ENCODE measurements around the gene PLEKHF1.

The PLEKHF1 gene

DNA sequence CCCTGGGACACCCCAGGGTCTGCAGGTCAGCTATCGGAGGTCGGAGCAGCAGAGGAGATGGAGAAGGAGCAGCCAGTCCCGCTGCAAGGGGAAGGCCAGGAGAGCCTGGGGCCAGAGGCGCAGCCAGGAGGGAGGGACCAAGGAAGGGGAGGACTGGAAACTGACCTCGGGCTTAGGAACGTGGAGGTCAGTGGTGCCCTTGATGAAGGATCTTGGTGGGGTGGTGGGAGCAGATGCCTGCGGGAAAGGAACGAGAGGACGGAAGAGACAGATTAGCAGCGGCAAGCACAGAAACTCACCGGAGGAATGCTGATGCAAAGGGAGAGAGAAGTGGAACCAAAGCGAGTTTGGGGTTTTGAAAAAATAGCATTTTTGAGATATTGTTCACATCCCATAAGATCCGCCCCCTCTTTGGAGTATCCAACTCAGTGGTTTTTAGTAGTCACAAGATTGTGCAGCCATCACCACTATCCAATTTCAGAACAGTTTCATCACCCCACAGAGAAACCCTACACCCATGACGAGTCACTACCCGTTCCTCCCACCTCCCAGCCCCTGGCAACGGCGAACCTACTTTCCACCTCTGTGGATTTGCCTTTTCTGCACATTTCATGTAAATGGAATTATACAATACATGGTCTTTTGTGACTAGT is 22.1 kb downstream of the PLEKHF1 start:
- no peak for TF ChIP-seq CTCF (IDR thresholded peaks at IDR 0.05; ENCODE audit: unreplicated experiment in 3 of 3)
- Mint-ChIP-seq H3K27ac (peak overlapping the region in 2 of 3 experiments; percentile 10 to 55), H3K4me1 (peaks cover 21% of the 10 kb centered on the region), H3K36me3 (ENCODE audit: low read depth) (peaks cover 5% of the 10 kb centered on the region), H3K9me3 (peaks cover 4% of the 10 kb centered on the region), H3K27me3 (ENCODE audit: low read depth) (peaks cover 9% of the 10 kb centered on the region), H3K4me3 (no peak overlapping the region)

GRCh38 chr19:29687897-29688728 is 22.9 kb downstream of the PLEKHF1 start:
- H3K9me3 Mint-ChIP-seq = peaks cover 4% of the 10 kb centered on the region

GRCh38 chr19:29690842-29691241 is 25.6 kb downstream of the PLEKHF1 start:
- Mint-ChIP-seq H3K27me3 (ENCODE audit: low read depth) (peaks cover 3% of the 10 kb centered on the region), H3K27ac (no peak overlapping the region), H3K4me1 (peaks cover 15% of the 10 kb centered on the region), H3K4me3 (no peak overlapping the region), H3K9me3 (peaks cover 4% of the 10 kb centered on the region), H3K36me3 (ENCODE audit: low read depth) (peaks cover 5% of the 10 kb centered on the region)
- peak in 2 of 3 experiments; percentile 16 to 28 for TF ChIP-seq CTCF (IDR thresholded peaks at IDR 0.05; ENCODE audit: unreplicated experiment in 3 of 3)

More at GRCh38 chr19:29687897-29688728, 22.9 kb downstream of the PLEKHF1 start:
- no peak for TF ChIP-seq CTCF (IDR thresholded peaks at IDR 0.05; ENCODE audit: unreplicated experiment in 3 of 3)
- H3K27me3 Mint-ChIP-seq (ENCODE audit: low read depth) = peaks cover 4% of the 10 kb centered on the region
- peaks cover 21% of the 10 kb centered on the region for H3K4me1 Mint-ChIP-seq
- peak overlapping the region in 2 of 3 experiments; percentile 10 to 55 for H3K27ac Mint-ChIP-seq
- H3K4me3 Mint-ChIP-seq = no peak overlapping the region
- peaks cover 5% of the 10 kb centered on the region for H3K36me3 Mint-ChIP-seq (ENCODE audit: low read depth)

DNA sequence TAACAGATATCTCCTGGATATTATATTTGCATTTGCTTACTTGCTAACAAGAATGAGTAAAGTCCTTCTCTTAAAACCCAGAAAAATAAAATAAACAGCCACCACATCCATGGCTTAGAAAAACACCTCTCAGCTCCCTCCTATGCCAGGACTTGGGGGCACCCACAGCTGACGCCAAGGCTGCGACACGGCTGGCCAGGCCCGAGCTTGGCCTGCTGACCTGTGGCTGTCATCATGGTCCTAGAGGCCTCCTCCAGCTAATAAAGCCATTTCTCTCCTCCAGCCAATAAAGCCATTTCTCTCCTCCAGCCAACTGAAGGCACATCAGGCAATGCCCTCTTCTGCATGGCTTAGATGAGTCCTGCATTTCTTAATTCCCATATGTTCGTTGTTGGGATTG is 28.9 kb downstream of the PLEKHF1 start:
- Mint-ChIP-seq H3K4me1 (no peaks in the 10 kb centered on the region), H3K9me3 (peaks cover 4% of the 10 kb centered on the region), H3K36me3 (ENCODE audit: low read depth) (peaks cover 5% of the 10 kb centered on the region), H3K4me3 (no peak overlapping the region), H3K27ac (no peak overlapping the region), H3K27me3 (ENCODE audit: low read depth) (no peaks in the 10 kb centered on the region)
- TF ChIP-seq CTCF (IDR thresholded peaks at IDR 0.05; ENCODE audit: unreplicated experiment in 3 of 3) = no peak

GRCh38 chr19:29694669-29695627 is 29.7 kb downstream of the PLEKHF1 start:
- H3K27ac Mint-ChIP-seq = no peak overlapping the region
- no peaks in the 10 kb centered on the region for H3K4me1 Mint-ChIP-seq
- no peaks in the 10 kb centered on the region for H3K36me3 Mint-ChIP-seq (ENCODE audit: low read depth)
- H3K4me3 Mint-ChIP-seq = no peak overlapping the region
- no peaks in the 10 kb centered on the region for H3K9me3 Mint-ChIP-seq
- no peaks in the 10 kb centered on the region for H3K27me3 Mint-ChIP-seq (ENCODE audit: low read depth)
- peak; percentile 75 to 83 (median 81) for TF ChIP-seq CTCF (IDR thresholded peaks at IDR 0.05; ENCODE audit: unreplicated experiment in 3 of 3)

Measured in nephron (organoid).